Heart left ventricle (tissue), 13 donors: ENCODE measurements around the gene CLK2.

Experiments used
- POLR2A ChIP-seq, 2 donors: fragments of 450-650 bp; IDR thresholded peaks; one replicate each; pipeline ENCODE4 v1.6.1; 2017; ENCODE audit warnings: antibody characterized with exemption in 2 of 2, mild to moderate bottlenecking in 2 of 2, moderate library complexity in 2 of 2
- TF ChIP-seq, protein P1 (sequence below), 12 donors: fragments of 200-600 bp; sonication (generic) in 4 of 12; IDR thresholded peaks; one replicate each; pipeline versions ENCODE4 v1.5.0 to v1.8.0; 2018 to 2022; ENCODE audit warnings: antibody characterized with exemption in 12 of 12, mild to moderate bottlenecking in 5 of 12
- donor health status: ischemic (EF 13 %, LVEDD 7.1; RV severe dilation, severe dysfunction).
- donor health status: DM: no; HTN: yes; CAD: no.
- donor health status: DM: no; HTN: no; CAD: no.
- donor health status: ischemic (EF 25% LVEDD 6.9; RV normal size, moderate dysfunction).
- donor health status: ischemic (EF 25% LVEDD 5.7; RV mildly dilated, moderate dysfunction).
- donor health status: ischemic (EF 35%, LVEDD 5.7; RV mildly dilated, moderate dysfunction).
- donor health status: nonischemic (EF 11% LVEDD 7.7; RV severe dilation, severe dysfunction).
- donor health status: DM: yes; HTN: yes; CAD: no.
- donor health status: PGD.
- donor health status: ischemic (EF 29% LVEDD 5.4; RV normal size, mild dysfunction).
- donor health status: nonischemic (EF 23%, LVEDD 6.1; RV moderate dilation, normal function).

DNA sequence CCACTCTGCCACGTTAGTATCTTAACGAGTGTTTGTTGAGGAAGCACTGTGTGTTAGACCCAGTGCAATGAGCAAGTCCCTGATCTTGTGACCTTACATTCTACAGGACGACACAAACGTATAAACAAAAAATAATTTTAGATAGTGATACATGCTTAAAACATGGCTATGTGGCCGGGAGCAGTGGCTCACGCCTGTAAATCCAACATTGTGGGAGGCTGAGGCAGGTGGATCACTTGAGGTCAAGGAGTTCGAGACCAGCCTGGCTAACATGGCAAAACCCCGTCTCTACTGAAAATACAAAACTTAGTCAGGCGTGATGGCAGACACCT lies 45.2 kb downstream of the CLK2 start:
- no peak for TF ChIP-seq POLR2A (IDR thresholded peaks at IDR 0.05)
- TF ChIP-seq, protein P1, sequence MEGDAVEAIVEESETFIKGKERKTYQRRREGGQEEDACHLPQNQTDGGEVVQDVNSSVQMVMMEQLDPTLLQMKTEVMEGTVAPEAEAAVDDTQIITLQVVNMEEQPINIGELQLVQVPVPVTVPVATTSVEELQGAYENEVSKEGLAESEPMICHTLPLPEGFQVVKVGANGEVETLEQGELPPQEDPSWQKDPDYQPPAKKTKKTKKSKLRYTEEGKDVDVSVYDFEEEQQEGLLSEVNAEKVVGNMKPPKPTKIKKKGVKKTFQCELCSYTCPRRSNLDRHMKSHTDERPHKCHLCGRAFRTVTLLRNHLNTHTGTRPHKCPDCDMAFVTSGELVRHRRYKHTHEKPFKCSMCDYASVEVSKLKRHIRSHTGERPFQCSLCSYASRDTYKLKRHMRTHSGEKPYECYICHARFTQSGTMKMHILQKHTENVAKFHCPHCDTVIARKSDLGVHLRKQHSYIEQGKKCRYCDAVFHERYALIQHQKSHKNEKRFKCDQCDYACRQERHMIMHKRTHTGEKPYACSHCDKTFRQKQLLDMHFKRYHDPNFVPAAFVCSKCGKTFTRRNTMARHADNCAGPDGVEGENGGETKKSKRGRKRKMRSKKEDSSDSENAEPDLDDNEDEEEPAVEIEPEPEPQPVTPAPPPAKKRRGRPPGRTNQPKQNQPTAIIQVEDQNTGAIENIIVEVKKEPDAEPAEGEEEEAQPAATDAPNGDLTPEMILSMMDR (IDR thresholded peaks at IDR 0.05): no peak
